Fibroblast of lung (primary cell): ENCODE measurements around the gene TNIP2. TPM values are rescaled to one million over a fixed set of nuclear protein-coding genes. Genes with fewer than 3 reads are reported as not detected.

Experiments
- DNase-seq, 2 donors: peaks; one replicate each; pipeline versions ENCODE4 v3.0.0 to v3.0.0-alpha.2; 2010; ENCODE audit warnings: low read depth in 2 of 2
- H2AFZ ChIP-seq: 2 replicates; pipeline ENCODE4 v1.5.1; 2012; ENCODE audit warnings: low read length, control low read depth, inconsistent platforms
- H3K27ac ChIP-seq: 2 replicates; pipeline ENCODE4 v1.5.1; 2011; ENCODE audit warnings: low read length, control low read depth; ENCODE audit not compliant: insufficient read depth
- H3K27me3 ChIP-seq: 2 replicates; pipeline ENCODE4 v1.5.1; 2011; ENCODE audit warnings: mild to moderate bottlenecking, low read length; ENCODE audit not compliant: control insufficient read depth, insufficient read depth
- H3K36me3 ChIP-seq: 2 replicates; pipeline ENCODE4 v1.5.1; 2011; ENCODE audit warnings: low read length; ENCODE audit not compliant: control insufficient read depth, insufficient read depth
- H3K4me1 ChIP-seq: 2 replicates; pipeline ENCODE4 v1.5.1; 2011; ENCODE audit warnings: low read length; ENCODE audit not compliant: control insufficient read depth, insufficient read depth; ENCODE audit errors: extremely low read depth
- H3K4me2 ChIP-seq: 2 replicates; pipeline ENCODE4 v1.5.1; 2011; ENCODE audit warnings: low read length, control low read depth; ENCODE audit not compliant: insufficient read depth; ENCODE audit errors: extremely low read depth
- H3K4me3 ChIP-seq, 4 experiments: fragments of 200-600 bp in 1 of 4; sonication (generic) in 1 of 4; replicated peaks in 1 of 4; 2 replicates each; pipeline ENCODE4 v1.5.1; 2011 to 2016; ENCODE audit warnings: low read length in 4 of 4, low read depth in 3 of 4, mild to moderate bottlenecking in 3 of 4, control low read depth in 2 of 4, inconsistent platforms in 1 of 4, mixed read lengths in 1 of 4; ENCODE audit not compliant: insufficient read depth in 1 of 4; ENCODE audit errors: control extremely low read depth in 1 of 4
- H3K79me2 ChIP-seq: 2 replicates; pipeline ENCODE4 v1.5.1; 2012; ENCODE audit warnings: mild to moderate bottlenecking, low read length, inconsistent platforms; ENCODE audit not compliant: control insufficient read depth, insufficient read depth
- H3K9ac ChIP-seq: 2 replicates; pipeline ENCODE4 v1.5.1; 2011; ENCODE audit warnings: mild to moderate bottlenecking, low read length, control low read depth; ENCODE audit not compliant: insufficient read depth
- H3K9me3 ChIP-seq: 2 replicates; pipeline ENCODE4 v1.5.1; 2012; ENCODE audit warnings: low read depth, low read length; ENCODE audit not compliant: control insufficient read depth, insufficient read depth
- H4K20me1 ChIP-seq: 2 replicates; pipeline ENCODE4 v1.5.1; 2011; ENCODE audit warnings: low read length; ENCODE audit not compliant: control insufficient read depth, insufficient read depth; ENCODE audit errors: extremely low read depth
- CTCF ChIP-seq, 2 donors: IDR thresholded peaks in 1 of 2; conservative IDR thresholded peaks in 1 of 2; 1 replicate in 1 of 2; 2 replicates in 1 of 2; pipeline ENCODE4 v1.5.1; 2011 to 2012; ENCODE audit warnings: low read length in 2 of 2, control low read depth in 1 of 2, inconsistent platforms in 1 of 2, low read depth in 1 of 2, mild to moderate bottlenecking in 1 of 2
- EZH2 ChIP-seq: IDR thresholded peaks from 2 replicates; pipeline ENCODE4 v1.5.1; 2012; ENCODE audit warnings: low read length, control low read depth, mild to moderate bottlenecking; ENCODE audit errors: missing control alignments
- polyA minus RNA-seq: library from RNA; depleted of rRNA, polyadenylated mRNA; stranded (reverse); fragments of >200 nt; gene quantifications from 2 replicates; pipeline ENCODE4 v1.2.3, GENCODE V29; 2011; ENCODE audit warnings: low replicate concordance
- polyA plus RNA-seq, 2 donors: library from polyadenylated mRNA; depleted of rRNA in 1 of 2; stranded (reverse) in 1 of 2; unstranded in 1 of 2; fragments of >200 nt; gene quantifications; 2 replicates each; pipeline ENCODE4 v1.2.1, GENCODE V29; 2011 to 2012; ENCODE audit warnings: missing spikeins in 1 of 2
- total RNA-seq: library from RNA; depleted of rRNA; stranded (reverse); fragments of >200 nt; gene quantifications from 2 replicates; pipeline ENCODE4 v1.2.1, GENCODE V29; 2014

The TNIP2 gene
- total RNA-seq (56.5 and 61.9 TPM in 2 replicates), polyA plus RNA-seq (19.2 and 21.8 TPM in 2 replicates), polyA minus RNA-seq (13.7 and 18.5 TPM in 2 replicates)
- 28.2 and 34.5 TPM in 2 replicates for polyA plus RNA-seq (2012)

GRCh38 chr4:2755821-2756690, at the start of gene TNIP2:
Gene TNIP2, minus strand, starts transcription at chr4:2756336. Its CDS starts 47 bp downstream, at chr4:2756289.
- no peaks in the 10 kb centered on the region for H3K9me3 ChIP-seq
- peak within 1 kb of the TSS; percentile 78 for H3K9ac ChIP-seq
- peak within 1 kb of the TSS; percentile 57 to 82 (median 74) for H3K4me3 ChIP-seq
- H3K4me2 ChIP-seq: peak within 1 kb of the TSS; percentile 64
- peaks cover 18% of the 10 kb centered on the region for H3K79me2 ChIP-seq
- no peaks in the 10 kb centered on the region for H3K27me3 ChIP-seq
- DNase-seq: peak; percentile 74 to 83
- H2AFZ ChIP-seq: peak within 1 kb of the TSS; percentile 65
- H3K36me3 ChIP-seq: peaks cover 3% of the 10 kb centered on the region
- H4K20me1 ChIP-seq: no peaks in the 10 kb centered on the region
- H3K27ac ChIP-seq: peak within 1 kb of the TSS; percentile 76
- peaks cover 4% of the 10 kb centered on the region for H3K4me1 ChIP-seq
- TF ChIP-seq EZH2 (no peak), CTCF (conservative IDR thresholded peaks at IDR 0.05 in 1 of 2, IDR thresholded peaks at IDR 0.05 in 1 of 2; ENCODE audit: low read depth in 1 of 2, low read length in 2 of 2) (peak; percentile 26 to 29)

GRCh38 chr4:2804973-2805501, 48.9 kb upstream of the TNIP2 start:
- no peak for TF ChIP-seq CTCF (conservative IDR thresholded peaks at IDR 0.05 in 1 of 2, IDR thresholded peaks at IDR 0.05 in 1 of 2; ENCODE audit: low read depth in 1 of 2, low read length in 2 of 2)
- TF ChIP-seq EZH2: no peak
- Histone ChIP-seq H3K79me2 (peaks cover 2% of the 10 kb centered on the region), H3K4me3 (no peak overlapping the region), H3K9me3 (no peaks in the 10 kb centered on the region), H3K9ac (no peak overlapping the region), H3K4me2 (no peak overlapping the region), H3K27me3 (no peaks in the 10 kb centered on the region), H3K4me1 (peaks cover 23% of the 10 kb centered on the region), H4K20me1 (no peaks in the 10 kb centered on the region), H3K36me3 (peaks cover 4% of the 10 kb centered on the region), H2AFZ (no peak overlapping the region), H3K27ac (no peak overlapping the region)
- DNase-seq: no peak

- no peak for DNase-seq
- no peak overlapping the region for H3K4me2 ChIP-seq
- no peak overlapping the region for H3K4me3 ChIP-seq
- H4K20me1 ChIP-seq: no peaks in the 10 kb centered on the region
- no peak overlapping the region for H2AFZ ChIP-seq
- H3K36me3 ChIP-seq: peaks cover 4% of the 10 kb centered on the region
- H3K4me1 ChIP-seq: peaks cover 24% of the 10 kb centered on the region
- no peaks in the 10 kb centered on the region for H3K9me3 ChIP-seq
- no peaks in the 10 kb centered on the region for H3K27me3 ChIP-seq
- no peak overlapping the region for H3K27ac ChIP-seq
- TF ChIP-seq CTCF (conservative IDR thresholded peaks at IDR 0.05 in 1 of 2, IDR thresholded peaks at IDR 0.05 in 1 of 2; ENCODE audit: low read depth in 1 of 2, low read length in 2 of 2) (no peak), EZH2 (no peak)
- peaks cover 2% of the 10 kb centered on the region for H3K79me2 ChIP-seq
- H3K9ac ChIP-seq: no peak overlapping the region
These were observed 48.4 kb upstream of the TNIP2 start for GRCh38 chr4:2804449-2804972.
